ENCODE measurements around the gene PTER.

- TF ChIP-seq CTCF (conservative IDR thresholded peaks at IDR 0.05) (no peak), ZFX (IDR thresholded peaks at IDR 0.05) (no peak)
These were observed 448 bp upstream of the PTER start for GRCh38 chr10:16436367-16436757.
